Measurements from ENCODE around the gene KIF17.

The KIF17 gene

DNA sequence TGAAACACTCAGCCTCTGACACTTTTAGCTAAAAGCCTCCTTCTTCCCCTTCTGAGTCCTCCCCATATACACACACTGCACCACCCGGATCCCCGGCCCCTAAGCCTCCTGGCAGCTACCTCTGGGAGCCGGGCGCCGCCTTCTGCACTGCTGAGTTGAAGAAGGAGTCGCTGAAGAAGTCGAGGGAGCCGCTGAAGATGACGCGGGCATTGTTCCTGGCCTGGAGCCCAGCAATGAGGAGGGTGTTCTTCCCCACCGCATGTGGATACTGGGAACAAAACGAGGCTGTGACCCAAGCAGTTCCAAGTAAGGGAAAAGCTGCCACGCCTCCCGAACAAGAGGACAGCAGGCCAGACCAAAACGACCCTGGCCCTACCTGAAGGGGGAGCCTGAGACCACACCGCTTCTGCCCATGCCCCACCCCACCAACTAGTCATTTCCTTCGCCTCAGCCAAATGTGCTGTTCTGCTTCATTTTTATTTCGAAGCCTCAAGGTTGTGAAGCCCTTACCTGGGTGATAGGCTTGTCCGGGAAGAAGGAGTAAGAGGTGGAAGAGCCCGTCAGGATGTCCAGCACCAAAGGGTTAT is 63.6 kb downstream of the KIF17 start:
- Histone ChIP-seq H3K4me1 (ENCODE audit: control insufficient read depth in 1 of 2, insufficient read depth in 1 of 2, low read depth in 1 of 2, low read length in 1 of 2) (no peaks in the 10 kb centered on the region), H3K27me3 (no peaks in the 10 kb centered on the region), H3K36me3 (peaks cover 85% of the 10 kb centered on the region), H3K27ac (no peak overlapping the region), H3K4me3 (ENCODE audit: low read depth in 1 of 2, low read length in 1 of 2) (no peak overlapping the region), H3K9me3 (no peaks in the 10 kb centered on the region)
- TF ChIP-seq, protein P1, sequence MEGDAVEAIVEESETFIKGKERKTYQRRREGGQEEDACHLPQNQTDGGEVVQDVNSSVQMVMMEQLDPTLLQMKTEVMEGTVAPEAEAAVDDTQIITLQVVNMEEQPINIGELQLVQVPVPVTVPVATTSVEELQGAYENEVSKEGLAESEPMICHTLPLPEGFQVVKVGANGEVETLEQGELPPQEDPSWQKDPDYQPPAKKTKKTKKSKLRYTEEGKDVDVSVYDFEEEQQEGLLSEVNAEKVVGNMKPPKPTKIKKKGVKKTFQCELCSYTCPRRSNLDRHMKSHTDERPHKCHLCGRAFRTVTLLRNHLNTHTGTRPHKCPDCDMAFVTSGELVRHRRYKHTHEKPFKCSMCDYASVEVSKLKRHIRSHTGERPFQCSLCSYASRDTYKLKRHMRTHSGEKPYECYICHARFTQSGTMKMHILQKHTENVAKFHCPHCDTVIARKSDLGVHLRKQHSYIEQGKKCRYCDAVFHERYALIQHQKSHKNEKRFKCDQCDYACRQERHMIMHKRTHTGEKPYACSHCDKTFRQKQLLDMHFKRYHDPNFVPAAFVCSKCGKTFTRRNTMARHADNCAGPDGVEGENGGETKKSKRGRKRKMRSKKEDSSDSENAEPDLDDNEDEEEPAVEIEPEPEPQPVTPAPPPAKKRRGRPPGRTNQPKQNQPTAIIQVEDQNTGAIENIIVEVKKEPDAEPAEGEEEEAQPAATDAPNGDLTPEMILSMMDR (IDR thresholded peaks at IDR 0.05): no peak

GRCh38 chr1:20652300-20652699 is 65.5 kb downstream of the KIF17 start:
- Histone ChIP-seq H3K4me3 (ENCODE audit: low read depth in 1 of 2, low read length in 1 of 2) (no peak overlapping the region), H3K9me3 (no peaks in the 10 kb centered on the region), H3K27me3 (no peaks in the 10 kb centered on the region), H3K4me1 (ENCODE audit: control insufficient read depth in 1 of 2, insufficient read depth in 1 of 2, low read depth in 1 of 2, low read length in 1 of 2) (no peaks in the 10 kb centered on the region), H3K36me3 (peaks cover 99% of the 10 kb centered on the region), H3K27ac (peak overlapping the region; percentile 11)
- TF ChIP-seq, protein P1 (IDR thresholded peaks at IDR 0.05): no peak

- TF ChIP-seq, protein P1 (IDR thresholded peaks at IDR 0.05): no peak
Observed at GRCh38 chr1:20648946-20649345, 68.9 kb downstream of the KIF17 start.

GRCh38 chr1:20648438-20648837 is 69.4 kb downstream of the KIF17 start:
- peaks cover 97% of the 10 kb centered on the region for H3K36me3 ChIP-seq
- no peak overlapping the region for H3K27ac ChIP-seq

More at GRCh38 chr1:20648946-20649345, 68.9 kb downstream of the KIF17 start:
- Histone ChIP-seq H3K4me3 (ENCODE audit: low read depth in 1 of 2, low read length in 1 of 2) (no peak overlapping the region), H3K36me3 (peaks cover 97% of the 10 kb centered on the region), H3K27ac (no peak overlapping the region), H3K27me3 (no peaks in the 10 kb centered on the region), H3K4me1 (ENCODE audit: control insufficient read depth in 1 of 2, insufficient read depth in 1 of 2, low read depth in 1 of 2, low read length in 1 of 2) (no peaks in the 10 kb centered on the region), H3K9me3 (no peaks in the 10 kb centered on the region)

DNA sequence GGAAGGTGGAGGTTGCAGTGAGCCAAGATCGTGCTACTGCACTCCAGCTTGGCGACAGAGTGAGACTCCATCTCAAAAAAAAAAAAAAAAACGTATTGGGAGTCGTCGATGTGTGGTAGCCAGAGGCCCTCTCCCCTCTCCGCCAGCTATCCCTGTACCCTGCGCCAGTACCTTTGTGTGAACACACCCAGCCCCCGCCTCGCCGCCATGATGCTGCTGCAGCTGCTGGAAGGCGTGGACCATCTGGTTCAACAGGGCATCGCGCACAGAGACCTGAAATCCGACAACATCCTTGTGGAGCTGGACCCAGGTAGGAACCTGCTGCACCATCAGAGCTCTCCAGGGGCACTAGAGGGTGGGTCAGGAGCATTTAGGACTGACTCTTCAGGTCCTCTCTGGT is 72.4 kb downstream of the KIF17 start:
- TF ChIP-seq, protein P1 (IDR thresholded peaks at IDR 0.05): no peak
- H3K4me3 ChIP-seq (ENCODE audit: low read depth in 1 of 2, low read length in 1 of 2): no peak overlapping the region
- H3K9me3 ChIP-seq: no peaks in the 10 kb centered on the region
- H3K27me3 ChIP-seq: no peaks in the 10 kb centered on the region
- H3K36me3 ChIP-seq: peaks cover 97% of the 10 kb centered on the region
- H3K4me1 ChIP-seq (ENCODE audit: control insufficient read depth in 1 of 2, insufficient read depth in 1 of 2, low read depth in 1 of 2, low read length in 1 of 2): no peaks in the 10 kb centered on the region
- H3K27ac ChIP-seq: no peak overlapping the region

More at GRCh38 chr1:20648438-20648837, 69.4 kb downstream of the KIF17 start:
- Histone ChIP-seq H3K9me3 (no peaks in the 10 kb centered on the region), H3K27me3 (no peaks in the 10 kb centered on the region), H3K4me3 (ENCODE audit: low read depth in 1 of 2, low read length in 1 of 2) (no peak overlapping the region), H3K4me1 (ENCODE audit: control insufficient read depth in 1 of 2, insufficient read depth in 1 of 2, low read depth in 1 of 2, low read length in 1 of 2) (no peaks in the 10 kb centered on the region)
- TF ChIP-seq, protein P1 (IDR thresholded peaks at IDR 0.05): no peak

Measured in neutrophil (primary cell).